Stimulated activated CD8-positive, alpha-beta memory T cell treated with anti-CD3 and anti-CD28 coated beads, Interleukin-12 subunit alpha, Interleukin-12 subunit beta, amount 100 ng/mL, for 24 hours (primary cell): ENCODE data around the gene RPL15.
"Not testable (repeated sequence)": the region's sequence is repeated elsewhere in the genome, so short reads cannot be mapped to it uniquely, and the experiment has no call there.

Experiments
- DNase-seq: peaks from one replicate; pipeline ENCODE4 v3.0.0-alpha.2; 2020; ENCODE audit errors: extremely low read depth

The RPL15 gene

GRCh38 chr3:23916886-23917678 is at the start of gene RPL15, which contains the start of gene NKIRAS1:
TSS of gene RPL15 (plus strand) at chr3:23917132. CDS start at chr3:23917860, 728 bp downstream.
TSS of gene NKIRAS1 (minus strand) at chr3:23916990. CDS start at chr3:23910904, 6,086 bp downstream.
- DNase-seq = peak; percentile 94

GRCh38 chr3:23867400-23867799 is 49.5 kb upstream of the RPL15 start:
- no peak for DNase-seq

GRCh38 chr3:23867838-23868237 is 49.1 kb upstream of the RPL15 start:
- no peak for DNase-seq

GRCh38 chr3:23869977-23870662 is 46.8 kb upstream of the RPL15 start:
- DNase-seq = no peak

- DNase-seq = not testable (repeated sequence)
These were observed 46.3 kb upstream of the RPL15 start for GRCh38 chr3:23870663-23871043.

GRCh38 chr3:23871361-23871760 is 45.6 kb upstream of the RPL15 start:
- DNase-seq = not testable (repeated sequence)

GRCh38 chr3:23872330-23872729 is 44.6 kb upstream of the RPL15 start:
- DNase-seq = no peak

GRCh38 chr3:23873941-23874340 is 43.0 kb upstream of the RPL15 start:
- DNase-seq = no peak

- no peak for DNase-seq
These were observed 42.4 kb upstream of the RPL15 start for GRCh38 chr3:23874359-23875112.

GRCh38 chr3:23875113-23875725 is 41.7 kb upstream of the RPL15 start:
- DNase-seq = no peak

GRCh38 chr3:23876923-23877322 is 40.0 kb upstream of the RPL15 start:
- no peak for DNase-seq

GRCh38 chr3:23877329-23877980 is 39.5 kb upstream of the RPL15 start:
- DNase-seq = no peak

- DNase-seq = no peak
These were observed 37.4 kb upstream of the RPL15 start for GRCh38 chr3:23879485-23879884.

- no peak for DNase-seq
These were observed 36.1 kb upstream of the RPL15 start for GRCh38 chr3:23880703-23881339.

GRCh38 chr3:23881993-23882392 is 34.9 kb upstream of the RPL15 start:
- DNase-seq = not testable (repeated sequence)

GRCh38 chr3:23882487-23882918 is 34.4 kb upstream of the RPL15 start:
- no peak for DNase-seq

GRCh38 chr3:23884481-23884880 is 32.5 kb upstream of the RPL15 start:
- DNase-seq = no peak

GRCh38 chr3:23885210-23885609 is 31.7 kb upstream of the RPL15 start:
- no peak for DNase-seq

GRCh38 chr3:23886311-23886710 is 30.6 kb upstream of the RPL15 start:
- DNase-seq = no peak

- no peak for DNase-seq
These were observed 28.2 kb upstream of the RPL15 start for GRCh38 chr3:23888617-23889228.
